Skeletal muscle satellite cell (primary cell): ENCODE results near the gene TSHZ3.
A peak's percentile ranks its signal among the peaks of the same experiment; 100 is the strongest.

Source experiments
- H3K27me3 ChIP-seq: 2 replicates; pipeline ENCODE4 v1.7.0; 2013; ENCODE audit warnings: low read length; ENCODE audit not compliant: control insufficient read depth, insufficient read depth
- H3K36me3 ChIP-seq: 2 replicates; pipeline ENCODE4 v1.7.0; 2013; ENCODE audit warnings: mild to moderate bottlenecking, control low read depth, low read length; ENCODE audit not compliant: insufficient read depth
- H3K4me1 ChIP-seq: 2 replicates; pipeline ENCODE4 v1.7.0; 2013; ENCODE audit warnings: low read length; ENCODE audit not compliant: control insufficient read depth, insufficient read depth
- H3K4me2 ChIP-seq: 2 replicates; pipeline ENCODE4 v1.7.0; 2013; ENCODE audit warnings: mild to moderate bottlenecking, low read length
- H3K4me3 ChIP-seq: 2 replicates; pipeline ENCODE4 v1.7.0; 2013; ENCODE audit warnings: low read length
- H3K9ac ChIP-seq: 2 replicates; pipeline ENCODE4 v1.7.0; 2013; ENCODE audit warnings: mild to moderate bottlenecking, low read depth, low read length, moderate library complexity
- H3K9me3 ChIP-seq: replicated peaks from 2 replicates; pipeline ENCODE4 v1.7.0; 2013; ENCODE audit warnings: mild to moderate bottlenecking, control low read depth, low read length

The TSHZ3 gene

DNA sequence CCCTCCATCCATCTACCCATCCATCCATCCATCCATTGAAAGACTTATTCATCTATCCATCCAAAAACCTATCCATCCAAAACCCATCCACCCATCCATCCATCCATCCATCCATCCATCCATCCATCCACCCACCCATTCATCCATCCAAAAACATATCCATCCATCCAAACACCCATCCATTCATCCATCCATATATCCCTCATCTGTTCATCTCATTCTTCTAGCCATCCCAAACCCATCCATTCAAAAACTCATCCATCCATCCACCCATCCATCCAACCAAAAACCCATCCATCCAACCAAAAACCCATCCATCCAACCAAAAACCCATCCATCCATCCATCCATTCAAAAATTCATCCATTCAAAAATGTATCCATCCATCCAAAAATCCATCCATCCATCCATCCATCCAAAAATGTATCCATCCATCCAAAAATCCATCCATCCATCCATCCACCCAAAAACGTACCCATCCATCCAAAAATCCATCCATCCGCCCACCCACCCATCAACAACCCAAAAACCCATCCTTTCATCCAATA, 56.5 kb downstream of the TSHZ3 start:
- H3K36me3 ChIP-seq, result no peaks in the 10 kb centered on the region
- H3K4me1 ChIP-seq, result no peaks in the 10 kb centered on the region
- no peaks in the 10 kb centered on the region for H3K9me3 ChIP-seq
- H3K27me3 ChIP-seq, result no peaks in the 10 kb centered on the region
- H3K4me3 ChIP-seq, result no peak overlapping the region
- no peak overlapping the region for H3K9ac ChIP-seq
- H3K4me2 ChIP-seq, result no peak overlapping the region

GRCh38 chr19:31290931-31291590, 58.2 kb downstream of the TSHZ3 start:
- H3K9ac ChIP-seq, result no peak overlapping the region
- H3K9me3 ChIP-seq, result no peaks in the 10 kb centered on the region
- no peak overlapping the region for H3K4me3 ChIP-seq
- peaks cover 6% of the 10 kb centered on the region for H3K4me1 ChIP-seq
- H3K4me2 ChIP-seq, result no peak overlapping the region
- no peaks in the 10 kb centered on the region for H3K27me3 ChIP-seq
- H3K36me3 ChIP-seq, result no peaks in the 10 kb centered on the region

DNA sequence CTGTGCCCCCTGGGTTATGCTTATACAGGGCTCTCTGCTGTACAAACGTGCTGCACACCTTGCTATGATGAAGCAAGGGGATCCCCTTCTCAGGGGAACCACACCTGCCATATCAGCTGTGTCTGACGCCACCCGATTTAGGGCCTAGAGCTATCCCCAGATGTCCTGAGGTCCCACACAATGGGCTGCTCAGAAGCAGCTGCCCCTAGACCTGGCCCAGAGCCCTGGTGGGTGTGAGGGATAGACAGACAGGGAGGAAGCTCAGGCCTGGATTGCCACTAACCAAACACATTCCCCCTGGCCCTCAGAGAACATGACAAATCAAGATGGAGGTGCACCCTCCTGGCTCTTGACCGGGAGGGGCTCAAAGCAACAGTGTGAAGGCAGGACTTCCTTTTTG, 59.3 kb downstream of the TSHZ3 start:
- Histone ChIP-seq H3K4me1 (peaks cover 13% of the 10 kb centered on the region), H3K27me3 (no peaks in the 10 kb centered on the region), H3K36me3 (no peaks in the 10 kb centered on the region), H3K9me3 (no peaks in the 10 kb centered on the region), H3K4me2 (no peak overlapping the region), H3K9ac (no peak overlapping the region), H3K4me3 (no peak overlapping the region)

DNA sequence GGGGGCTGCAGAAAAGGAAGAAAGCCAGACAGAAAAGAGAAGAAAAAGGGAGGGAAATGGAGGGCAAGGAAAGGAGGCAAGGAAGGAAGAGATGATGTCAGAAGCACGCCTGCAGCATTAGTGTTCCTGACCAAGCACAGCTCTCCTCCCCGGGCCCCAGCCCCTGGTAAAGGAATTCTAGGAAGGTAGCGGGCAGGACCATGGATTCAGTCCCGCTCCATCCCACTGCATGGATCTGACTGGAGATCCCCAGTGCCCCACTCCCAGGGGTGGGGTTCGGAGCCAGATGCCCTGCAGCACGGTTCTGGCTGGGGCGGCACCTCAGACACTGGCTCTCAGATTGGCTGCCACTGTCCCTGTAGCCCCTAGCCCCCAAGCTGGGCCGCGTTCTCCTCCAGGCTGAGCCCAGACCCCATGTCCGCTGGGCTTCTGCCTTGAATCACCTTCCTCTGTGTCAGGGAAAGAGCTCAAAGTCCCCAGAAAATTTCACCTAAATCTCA, 59.8 kb downstream of the TSHZ3 start:
- Histone ChIP-seq H3K4me2 (no peak overlapping the region), H3K9ac (no peak overlapping the region), H3K9me3 (no peaks in the 10 kb centered on the region), H3K4me1 (peaks cover 13% of the 10 kb centered on the region), H3K27me3 (no peaks in the 10 kb centered on the region), H3K4me3 (no peak overlapping the region), H3K36me3 (no peaks in the 10 kb centered on the region)

GRCh38 chr19:31286491-31286890, 62.7 kb downstream of the TSHZ3 start:
- H3K4me3 ChIP-seq, result peak overlapping the region; percentile 44
- peaks cover 13% of the 10 kb centered on the region for H3K4me1 ChIP-seq
- H3K27me3 ChIP-seq, result no peaks in the 10 kb centered on the region
- H3K9ac ChIP-seq, result no peak overlapping the region
- H3K4me2 ChIP-seq, result peak overlapping the region; percentile 81
- no peaks in the 10 kb centered on the region for H3K36me3 ChIP-seq
- H3K9me3 ChIP-seq, result no peaks in the 10 kb centered on the region

GRCh38 chr19:31285744-31286143, 63.5 kb downstream of the TSHZ3 start:
- peak overlapping the region; percentile 44 for H3K4me3 ChIP-seq
- peak overlapping the region; percentile 11 for H3K9ac ChIP-seq
- H3K9me3 ChIP-seq, result no peaks in the 10 kb centered on the region

DNA sequence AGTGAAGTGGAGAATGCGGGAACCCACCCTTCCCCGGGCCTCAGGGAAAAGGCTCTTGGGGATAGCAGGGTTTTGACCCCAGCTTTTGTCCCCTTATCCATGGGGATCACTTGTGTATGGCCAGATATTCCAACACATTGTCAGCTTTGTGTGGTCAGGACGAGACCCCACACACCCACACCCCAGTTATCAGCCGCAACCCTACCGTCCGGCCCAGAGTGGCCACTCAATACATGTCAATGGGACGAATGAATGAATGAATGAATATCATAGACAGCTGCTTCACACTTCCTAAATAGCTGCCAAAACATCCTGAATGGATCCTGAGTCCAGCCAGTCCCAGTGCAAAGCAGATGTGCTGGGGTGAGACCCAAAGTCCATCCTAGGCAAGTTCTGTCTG, 64.6 kb downstream of the TSHZ3 start:
- H3K4me3 ChIP-seq, result no peak overlapping the region
- H3K36me3 ChIP-seq, result no peaks in the 10 kb centered on the region
- H3K4me2 ChIP-seq, result no peak overlapping the region
- H3K27me3 ChIP-seq, result no peaks in the 10 kb centered on the region
- peaks cover 13% of the 10 kb centered on the region for H3K4me1 ChIP-seq
- no peaks in the 10 kb centered on the region for H3K9me3 ChIP-seq
- no peak overlapping the region for H3K9ac ChIP-seq

More at GRCh38 chr19:31285744-31286143, 63.5 kb downstream of the TSHZ3 start:
- Histone ChIP-seq H3K4me2 (peak overlapping the region; percentile 81), H3K4me1 (peaks cover 13% of the 10 kb centered on the region), H3K36me3 (no peaks in the 10 kb centered on the region), H3K27me3 (no peaks in the 10 kb centered on the region)

GRCh38 chr19:31283701-31284100, 65.5 kb downstream of the TSHZ3 start:
- H3K9ac ChIP-seq, result no peak overlapping the region
- peaks cover 13% of the 10 kb centered on the region for H3K4me1 ChIP-seq
- H3K4me3 ChIP-seq, result no peak overlapping the region
- no peak overlapping the region for H3K4me2 ChIP-seq
- H3K9me3 ChIP-seq, result no peaks in the 10 kb centered on the region
- H3K36me3 ChIP-seq, result peaks cover 7% of the 10 kb centered on the region
- no peaks in the 10 kb centered on the region for H3K27me3 ChIP-seq

DNA sequence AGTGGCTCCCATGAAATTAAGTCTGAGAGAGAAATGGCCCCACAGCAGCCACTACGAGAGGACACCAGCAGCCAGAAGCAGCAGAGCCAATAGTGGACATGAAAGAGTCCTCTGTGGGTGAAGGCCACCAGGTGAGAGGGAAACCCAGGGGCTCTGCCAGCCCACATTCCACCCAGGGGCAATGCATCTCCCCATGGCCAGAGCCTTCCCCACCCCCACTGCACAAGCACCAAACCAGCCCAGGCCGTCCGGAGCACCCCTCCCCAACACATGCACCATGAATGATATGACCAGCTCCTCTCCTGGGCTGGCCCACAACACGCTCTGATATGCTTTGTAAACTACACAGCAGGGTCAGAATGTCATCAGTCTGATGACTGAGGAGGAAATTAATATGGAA, 66.9 kb downstream of the TSHZ3 start:
- no peaks in the 10 kb centered on the region for H3K9me3 ChIP-seq
- no peak overlapping the region for H3K9ac ChIP-seq
- H3K4me1 ChIP-seq, result peaks cover 13% of the 10 kb centered on the region
- no peak overlapping the region for H3K4me2 ChIP-seq
- no peaks in the 10 kb centered on the region for H3K27me3 ChIP-seq
- H3K36me3 ChIP-seq, result peaks cover 19% of the 10 kb centered on the region
- no peak overlapping the region for H3K4me3 ChIP-seq

DNA sequence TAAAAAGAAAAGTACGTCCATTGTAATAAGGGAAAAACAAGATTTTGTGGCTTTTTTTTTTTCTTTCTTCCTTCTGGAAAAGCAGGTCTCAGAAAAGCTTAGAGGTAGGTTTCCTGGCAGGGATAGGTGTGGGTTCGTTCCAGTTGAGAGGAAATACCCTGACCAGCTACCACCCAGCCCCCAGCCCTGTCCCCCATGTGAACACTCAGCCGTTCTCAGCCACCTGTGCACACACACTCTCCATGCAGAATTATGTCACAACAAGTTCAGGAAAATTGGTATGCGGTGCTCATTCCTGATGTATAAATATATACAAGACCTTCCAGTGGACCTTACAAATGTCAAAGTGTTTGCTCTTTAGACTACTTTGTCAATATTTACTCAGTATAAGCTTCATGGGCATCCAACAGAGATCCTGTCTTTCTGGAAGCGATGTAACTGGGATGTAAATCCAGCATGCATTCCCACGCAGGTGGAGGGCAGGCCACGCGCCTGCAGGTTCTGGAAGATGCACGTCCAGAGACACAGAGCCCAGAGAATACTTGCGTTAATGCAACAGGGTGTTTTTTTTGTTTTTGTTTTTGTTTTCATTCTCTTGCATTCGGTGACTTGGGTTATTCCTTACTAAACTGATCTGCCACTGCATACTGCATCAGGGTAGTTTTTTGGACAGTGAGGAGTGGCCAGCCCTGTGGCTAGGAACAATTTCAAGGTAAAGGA, 68.8 kb downstream of the TSHZ3 start:
- H3K36me3 ChIP-seq, result peaks cover 34% of the 10 kb centered on the region
- no peak overlapping the region for H3K4me3 ChIP-seq
- no peak overlapping the region for H3K4me2 ChIP-seq
- no peaks in the 10 kb centered on the region for H3K27me3 ChIP-seq
- H3K9ac ChIP-seq, result no peak overlapping the region
- H3K4me1 ChIP-seq, result peaks cover under 1% of the 10 kb centered on the region
- no peaks in the 10 kb centered on the region for H3K9me3 ChIP-seq

- Histone ChIP-seq H3K4me3 (no peak overlapping the region), H3K9me3 (no peaks in the 10 kb centered on the region), H3K27me3 (no peaks in the 10 kb centered on the region), H3K4me2 (no peak overlapping the region), H3K36me3 (peaks cover 34% of the 10 kb centered on the region), H3K9ac (no peak overlapping the region), H3K4me1 (no peaks in the 10 kb centered on the region)
Measured at GRCh38 chr19:31279436-31279765, 69.8 kb downstream of the TSHZ3 start.
